ENCODE measurements around the gene ACSL5. TPM values are rescaled to one million over a fixed set of nuclear protein-coding genes. Genes with fewer than 3 reads are reported as not detected.
"Not testable (repeated sequence)": the region's sequence is repeated elsewhere in the genome, so short reads cannot be mapped to it uniquely, and the experiment has no call there.

Gene ACSL5
- total and polyA plus RNA-seq, 9 donors, result 7.9 to 34.2 (median 20.6) TPM

DNA sequence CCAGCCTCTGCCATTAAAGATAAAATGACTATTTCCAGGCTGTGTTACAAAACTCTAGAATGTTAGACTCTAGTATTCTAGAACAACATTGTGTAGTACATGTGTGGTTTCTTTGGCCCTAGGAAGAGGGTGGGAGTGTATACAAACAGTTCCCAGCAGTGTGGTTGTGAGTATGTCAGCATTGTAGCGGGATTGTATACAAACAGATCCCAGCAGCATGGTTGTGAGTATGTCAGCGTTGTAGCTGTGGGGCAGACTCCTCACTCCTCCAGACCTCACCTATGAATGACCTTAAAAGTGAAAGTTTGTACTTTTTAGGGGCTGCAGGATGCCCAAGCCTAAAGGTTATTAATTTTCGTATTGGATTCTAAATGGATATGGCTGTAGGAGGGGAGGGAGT is 6.9 kb upstream of the ACSL5 start:
- no peak for DNase-seq
- intact Hi-C loops (cut with DNase I), result no loop called here
- TF ChIP-seq CTCF (IDR thresholded peaks at IDR 0.05) (no peak), EP300 (IDR thresholded peaks at IDR 0.05) (no peak), POLR2A (IDR thresholded peaks at IDR 0.05) (no peak)
- Histone ChIP-seq H3K4me3 (no peak overlapping the region), H3K9me3 (no peaks in the 10 kb centered on the region), H3K36me3 (no peaks in the 10 kb centered on the region), H3K27me3 (no peaks in the 10 kb centered on the region), H3K4me1 (ENCODE audit: insufficient read depth) (peaks cover 3% of the 10 kb centered on the region), H3K27ac (no peak overlapping the region)
- 72 to 87% (median 78%) methylated on average over 3 of the region's 3 CpGs for WGBS, 3 donors

DNA sequence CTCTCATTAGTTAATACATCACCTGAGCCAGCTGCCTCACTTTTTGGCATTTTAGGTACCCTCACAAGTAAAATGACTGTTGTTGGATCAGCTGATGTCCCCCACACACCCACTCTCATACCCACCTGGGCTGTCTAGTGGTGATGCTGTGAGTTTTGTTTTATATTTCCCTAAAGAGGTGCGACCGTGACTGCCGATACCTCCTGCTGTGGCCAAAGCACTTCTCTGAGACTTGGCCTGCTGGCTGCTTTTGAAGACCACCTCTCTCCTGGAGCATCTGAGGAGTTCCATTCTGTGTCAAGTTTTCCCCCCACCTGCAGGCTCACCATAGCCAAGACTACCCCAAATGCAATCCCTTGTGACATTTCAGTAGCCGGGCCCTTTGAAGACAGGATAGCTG is 6.4 kb upstream of the ACSL5 start:
- 91 to 100% (median 92%) methylated on average over 4 of the region's 4 CpGs for WGBS, 3 donors
- intact Hi-C loops (cut with DNase I), result no loop called here
- Histone ChIP-seq H3K27me3 (no peaks in the 10 kb centered on the region), H3K4me3 (no peak overlapping the region), H3K27ac (no peak overlapping the region), H3K36me3 (no peaks in the 10 kb centered on the region), H3K9me3 (no peaks in the 10 kb centered on the region), H3K4me1 (ENCODE audit: insufficient read depth) (peaks cover 3% of the 10 kb centered on the region)
- no peak for DNase-seq
- TF ChIP-seq EP300 (IDR thresholded peaks at IDR 0.05), result no peak
- TF ChIP-seq CTCF (IDR thresholded peaks at IDR 0.05), result no peak
- TF ChIP-seq POLR2A (IDR thresholded peaks at IDR 0.05), result no peak

DNA sequence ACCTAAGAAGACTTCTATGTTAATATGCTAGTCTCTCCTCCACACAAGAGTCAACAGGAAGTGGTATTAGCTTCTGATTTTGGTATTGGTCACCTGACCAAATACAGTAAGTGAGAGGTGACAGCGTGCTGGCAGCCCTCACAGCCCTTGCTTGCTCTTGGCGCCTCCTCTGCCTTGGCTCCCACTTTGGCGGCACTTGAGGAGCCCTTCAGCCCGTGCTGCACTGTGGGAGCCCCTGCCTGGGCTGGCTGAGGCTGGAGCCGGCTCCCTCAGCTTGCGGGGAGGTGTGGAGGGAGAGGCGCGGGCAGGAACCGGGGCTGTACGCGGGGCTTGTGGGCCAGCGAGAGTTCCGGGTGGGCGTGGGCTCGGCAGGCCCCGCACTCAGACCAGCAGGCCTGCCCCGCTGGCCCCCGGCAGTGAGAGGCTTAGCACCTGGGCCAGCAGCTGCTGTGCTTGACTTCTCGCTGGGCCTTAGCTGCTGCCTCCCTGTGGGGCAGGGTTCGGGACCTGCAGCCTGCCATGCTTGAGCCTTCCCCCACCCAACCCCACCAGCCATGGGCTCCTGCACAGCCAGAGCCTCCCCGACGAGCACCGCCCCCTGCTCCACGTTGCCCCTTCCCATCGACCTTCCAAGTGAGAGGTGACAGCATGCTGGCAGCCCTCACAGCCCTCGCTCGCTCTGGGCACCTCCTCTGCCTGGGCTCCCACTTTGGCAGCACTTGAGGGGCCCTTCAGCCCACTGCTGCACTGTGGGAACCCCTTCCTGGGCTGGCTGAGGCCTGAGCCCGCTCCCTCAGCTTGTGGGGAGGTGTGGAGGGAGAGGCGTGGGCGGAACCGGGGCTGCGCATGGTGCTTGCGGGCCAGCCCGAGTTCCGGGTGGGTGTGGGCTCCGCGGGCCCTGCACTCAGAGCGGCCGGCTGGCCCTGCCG is 4.2 kb upstream of the ACSL5 start:
- Histone ChIP-seq H3K9me3 (no peaks in the 10 kb centered on the region), H3K27me3 (no peaks in the 10 kb centered on the region), H3K36me3 (no peaks in the 10 kb centered on the region), H3K4me1 (ENCODE audit: insufficient read depth) (peaks cover 2% of the 10 kb centered on the region), H3K27ac (no peak overlapping the region), H3K4me3 (no peak overlapping the region)
- 87 to 93% (median 90%) methylated on average over 27 to 40 of the region's 40 CpGs for WGBS, 3 donors
- no peak for DNase-seq
- TF ChIP-seq EP300 (IDR thresholded peaks at IDR 0.05) (no peak), CTCF (IDR thresholded peaks at IDR 0.05) (no peak)
- intact Hi-C loops (cut with DNase I), result no loop called here

- Histone ChIP-seq H3K4me3 (no peak overlapping the region), H3K27ac (no peak overlapping the region), H3K9me3 (no peaks in the 10 kb centered on the region), H3K4me1 (ENCODE audit: insufficient read depth) (peaks cover 6% of the 10 kb centered on the region), H3K27me3 (no peaks in the 10 kb centered on the region), H3K36me3 (no peaks in the 10 kb centered on the region)
- no peak for DNase-seq
- TF ChIP-seq EP300 (IDR thresholded peaks at IDR 0.05) (no peak), CTCF (IDR thresholded peaks at IDR 0.05) (no peak), POLR2A (IDR thresholded peaks at IDR 0.05) (no peak)
- intact Hi-C loops (cut with DNase I), result no loop called here
- 93 to 96% (median 96%) methylated on average over 13 to 15 of the region's 15 CpGs for WGBS, 3 donors
Observed at GRCh38 chr10:112370424-112370819, 3.5 kb upstream of the ACSL5 start.

GRCh38 chr10:112371326-112371725 is 2.6 kb upstream of the ACSL5 start:
- H3K36me3 ChIP-seq; intact Hi-C loops (cut with DNase I); H3K4me3 ChIP-seq; DNase-seq; H3K9me3 ChIP-seq; H3K27ac ChIP-seq; H3K27me3 ChIP-seq; H3K4me1 ChIP-seq (ENCODE audit: insufficient read depth): not testable (repeated sequence)
- 94 to 96% (median 95%) methylated on average over 13 of the region's 13 CpGs for WGBS, 3 donors

DNA sequence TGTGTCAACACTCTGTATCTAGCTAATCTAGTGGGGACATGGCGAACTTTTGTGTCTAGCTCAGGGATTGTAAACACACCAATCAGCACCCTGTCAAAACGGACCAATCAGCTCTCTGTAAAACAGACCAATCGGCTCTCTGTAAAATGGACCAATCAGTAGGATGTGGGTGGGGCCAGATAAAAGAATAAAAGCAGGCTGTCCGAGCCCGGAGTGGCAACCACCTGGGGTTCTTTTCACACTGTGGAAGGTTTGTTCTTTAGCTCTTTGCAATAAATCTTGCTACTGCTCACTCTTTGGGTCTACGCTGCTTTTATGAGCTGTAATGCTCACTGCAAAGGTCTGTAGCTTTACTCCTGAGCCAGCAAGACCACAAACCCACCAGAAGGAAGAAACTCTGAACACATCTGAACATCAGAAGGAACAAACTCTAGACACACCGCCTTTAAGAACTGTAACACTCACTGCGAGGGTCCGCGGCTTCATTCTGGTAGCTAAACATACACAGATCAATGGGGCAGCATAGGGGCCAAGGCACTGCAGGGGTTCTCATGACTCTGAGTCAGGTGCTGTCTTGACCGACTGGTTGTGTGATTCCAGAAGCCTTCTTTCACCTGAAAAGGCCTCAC is 1.6 kb upstream of the ACSL5 start:
- WGBS, 3 donors, result 90% methylated on average over 11 of the region's 11 CpGs

More for the DNA sequence above, 1.6 kb upstream of the ACSL5 start:
- intact Hi-C loops (cut with DNase I); H3K9me3 ChIP-seq; H3K4me3 ChIP-seq; H3K27me3 ChIP-seq; H3K27ac ChIP-seq; H3K36me3 ChIP-seq; DNase-seq: not testable (repeated sequence)
- peaks cover 11% of the 10 kb centered on the region for H3K4me1 ChIP-seq (ENCODE audit: insufficient read depth)
